HEK293 (cell line): Measurements from ENCODE around the gene LRP5.
A peak's percentile ranks its signal among the peaks of the same experiment; 100 is the strongest.

Source experiments
- CTCF ChIA-PET: fragments of 350-600 bp; formaldehyde crosslinking; extraction: SDS; loops from one replicate; lab custom pipeline; 2021; ENCODE audit warnings: antibody characterized with exemption; lab: Yijun Ruan, JAX
- POLR2A ChIA-PET: fragments of 300-600 bp; formaldehyde crosslinking; extraction: SDS; loops from one replicate; lab custom pipeline; 2020; ENCODE audit warnings: antibody characterized with exemption, inconsistent platforms; lab: Yijun Ruan, JAX
- H3K27ac ChIP-seq: fragments of 200-500 bp; sonication (Bioruptor generic); 2 replicates; pipeline ENCODE4 v1.5.1; 2014; ENCODE audit warnings: low read depth, low read length, control low read depth, inconsistent platforms; ENCODE audit errors: extremely low read depth
- H3K36me3 ChIP-seq, 2 experiments: fragments of 200-500 bp in 1 of 2; sonication (Bioruptor generic) in 1 of 2; 1 replicate in 1 of 2; 2 replicates in 1 of 2; pipeline ENCODE4 v1.5.1; 2014 to 2017; ENCODE audit warnings: inconsistent platforms in 2 of 2, low read length in 2 of 2; ENCODE audit not compliant: control insufficient read depth in 2 of 2, insufficient read depth in 1 of 2
- H3K4me1 ChIP-seq: fragments of 200-500 bp; sonication (Bioruptor generic); 2 replicates; pipeline ENCODE4 v1.5.1; 2014; ENCODE audit warnings: mild to moderate bottlenecking, low read length, inconsistent platforms; ENCODE audit not compliant: control insufficient read depth, insufficient read depth
- H3K4me3 ChIP-seq: 2 replicates; pipeline ENCODE4 v1.5.1; 2011; ENCODE audit warnings: low read depth, mild to moderate bottlenecking, control low read depth, low read length, moderate library complexity
- H3K9me3 ChIP-seq: fragments of 200-500 bp; sonication (Bioruptor generic); 2 replicates; pipeline ENCODE4 v1.5.1; 2014; ENCODE audit warnings: low read depth, low read length, inconsistent platforms; ENCODE audit not compliant: control insufficient read depth, insufficient read depth
- PATZ1 ChIP-seq: fragments of 450-650 bp; formaldehyde crosslinking; IDR thresholded peaks from 2 replicates; pipeline ENCODE4 v1.5.1; 2016; ENCODE audit warnings: missing biosample characterization, missing genetic modification characterization
- PRDM10 ChIP-seq: fragments of 450-650 bp; formaldehyde crosslinking; IDR thresholded peaks from 2 replicates; pipeline ENCODE4 v1.5.1; 2016; ENCODE audit warnings: missing biosample characterization, missing genetic modification characterization
- ZBTB44 ChIP-seq: fragments of 450-650 bp; IDR thresholded peaks from 2 replicates; pipeline ENCODE4 v1.5.1; 2018; ENCODE audit warnings: missing biosample characterization, mild to moderate bottlenecking, missing genetic modification characterization
- ZNF121 ChIP-seq: fragments of 450-650 bp; formaldehyde crosslinking; IDR thresholded peaks from 2 replicates; pipeline ENCODE4 v1.5.1; 2016; ENCODE audit warnings: missing biosample characterization, missing genetic modification characterization
- ZNF132 ChIP-seq: fragments of 450-650 bp; formaldehyde crosslinking; IDR thresholded peaks from 2 replicates; pipeline ENCODE4 v1.5.1; 2017; ENCODE audit warnings: missing biosample characterization, missing genetic modification characterization, borderline replicate concordance
- ZNF133 ChIP-seq: fragments of 450-650 bp; formaldehyde crosslinking; IDR thresholded peaks from 2 replicates; pipeline ENCODE4 v1.5.1; 2016; ENCODE audit warnings: missing biosample characterization, missing genetic modification characterization
- ZNF148 ChIP-seq: fragments of 450-650 bp; formaldehyde crosslinking; IDR thresholded peaks from 2 replicates; pipeline ENCODE4 v1.5.0; 2017; ENCODE audit warnings: missing biosample characterization, missing genetic modification characterization, borderline replicate concordance
- ZNF16 ChIP-seq: fragments of 450-650 bp; formaldehyde crosslinking; IDR thresholded peaks from 2 replicates; pipeline ENCODE4 v1.5.1; 2016; ENCODE audit warnings: low read depth, missing biosample characterization, missing genetic modification characterization
- ZNF2 ChIP-seq: fragments of 450-650 bp; formaldehyde crosslinking; IDR thresholded peaks from 2 replicates; pipeline ENCODE4 v1.5.1; 2016; ENCODE audit warnings: missing biosample characterization, missing genetic modification characterization
- ZNF366 ChIP-seq: fragments of 450-650 bp; formaldehyde crosslinking; conservative IDR thresholded peaks from 2 replicates; pipeline ENCODE4 v1.5.1; 2016; ENCODE audit warnings: missing biosample characterization, missing genetic modification characterization
- ZNF654 ChIP-seq: fragments of 450-650 bp; formaldehyde crosslinking; IDR thresholded peaks from 2 replicates; pipeline ENCODE4 v1.5.1; 2016; ENCODE audit warnings: low read depth, missing biosample characterization, missing genetic modification characterization

The LRP5 gene

GRCh38 chr11:68269414-68270081 is 42.8 kb upstream of the LRP5 start (continued):
- TF ChIP-seq ZNF148 (tag by site-specific recombination) (no peak), PRDM10 (tag by site-specific recombination) (no peak), PATZ1 (tag by site-specific recombination) (no peak), ZNF16 (tag by site-specific recombination) (no peak), ZNF132 (tag by site-specific recombination) (no peak), ZNF2 (tag by site-specific recombination) (no peak), ZNF654 (tag by site-specific recombination) (no peak), ZNF366 (no peak), ZNF133 (no peak)
- TF ChIP-seq, all 188 proteins: peak for 0

GRCh38 chr11:68270196-68271022 is 42.0 kb upstream of the LRP5 start:
- Histone ChIP-seq H3K27ac (no peak overlapping the region), H3K4me3 (peak overlapping the region; percentile 79; the same call in 1 of the 2 replicates)
- TF ChIP-seq ZBTB44 (tag by site-specific recombination), result no peak
- TF ChIP-seq ZNF121 (tag by site-specific recombination), result peak; percentile 68; the same call in 1 of the 2 replicates
- TF ChIP-seq, all 188 proteins: peak for 1
- CTCF ChIA-PET, result interaction anchor here (0.6 to 3.7 kb wide), 9 partner anchors 13 to 724 kb away, joined by 3 to 31 read pairs (median 3); no protein-coding TSS in a partner anchor
- no peaks in the 10 kb centered on the region for H3K9me3 ChIP-seq
- H3K4me1 ChIP-seq, result no peaks in the 10 kb centered on the region; the same call in 1 of the 2 replicates
- POLR2A ChIA-PET, result no interaction called here
- peaks cover 0 to 39% of the 10 kb centered on the region in 2 experiments; a peak in 1 of 3 replicates for H3K36me3 ChIP-seq
